HG03175 (cell line): ENCODE measurements around the gene CETP.
"Not testable (repeated sequence)": the region's sequence is repeated elsewhere in the genome, so short reads cannot be mapped to it uniquely, and the experiment has no call there.

Source experiments
- ATAC-seq: cut with Tn5 transposase; IDR thresholded peaks from one replicate; pipeline ENCODE4 v1.9.1; 2021; ENCODE audit warnings: mild to moderate bottlenecking, moderate library complexity; ENCODE audit not compliant: unreplicated experiment

Gene CETP

GRCh38 chr16:56980792-56981724 is 19.3 kb downstream of the CETP start:
- no peak for ATAC-seq

- ATAC-seq, result no peak
These were observed 20.1 kb downstream of the CETP start for GRCh38 chr16:56981729-56982271.

GRCh38 chr16:56982695-56983094 is 20.9 kb downstream of the CETP start:
- ATAC-seq, result no peak

- no peak for ATAC-seq
These were observed 21.5 kb downstream of the CETP start for GRCh38 chr16:56983211-56983751.

GRCh38 chr16:56984639-56985038 is 22.9 kb downstream of the CETP start:
- no peak for ATAC-seq

GRCh38 chr16:56985288-56985961 is 23.7 kb downstream of the CETP start:
- ATAC-seq, result no peak

- ATAC-seq, result no peak
These were observed 24.2 kb downstream of the CETP start for GRCh38 chr16:56985962-56986360.

GRCh38 chr16:56986361-56986760 is 24.6 kb downstream of the CETP start:
- no peak for ATAC-seq

- not testable (repeated sequence) for ATAC-seq
These were observed 25.2 kb downstream of the CETP start for GRCh38 chr16:56986908-56987307.

GRCh38 chr16:56987692-56988091 is 25.9 kb downstream of the CETP start:
- ATAC-seq, result no peak

GRCh38 chr16:56988161-56988947 is 26.6 kb downstream of the CETP start:
- ATAC-seq, result no peak

- peak; percentile 80 for ATAC-seq
These were observed 27.5 kb downstream of the CETP start, which contains the start of gene NLRC5 for GRCh38 chr16:56988948-56989945. Gene NLRC5, plus strand, starts transcription at chr16:56989557. Its CDS starts 31,156 bp downstream, at chr16:57020713.

- ATAC-seq, result no peak
These were observed 28.2 kb downstream of the CETP start for GRCh38 chr16:56989988-56990387.

GRCh38 chr16:56990407-56991286 is 28.9 kb downstream of the CETP start:
- ATAC-seq, result no peak

- not testable (repeated sequence) for ATAC-seq
These were observed 30.7 kb downstream of the CETP start for GRCh38 chr16:56992431-56992830.

- no peak for ATAC-seq
These were observed 31.5 kb downstream of the CETP start for GRCh38 chr16:56993204-56993603.

- no peak for ATAC-seq
These were observed 32.6 kb downstream of the CETP start for GRCh38 chr16:56994311-56994710.

GRCh38 chr16:56995136-56995805 is 33.5 kb downstream of the CETP start:
- no peak for ATAC-seq
